ENCODE results near the gene SRGAP1. TPM values are rescaled to one million over a fixed set of nuclear protein-coding genes. Genes with fewer than 3 reads are reported as not detected.

SRGAP1 gene
- total and polyA plus RNA-seq, 9 of the 15 experiments (the other 6 are each of a cell fraction or from before 2014, with no cell fraction given) = 0.01 to 0.13 (median 0.04) TPM; not detected in 3

DNA sequence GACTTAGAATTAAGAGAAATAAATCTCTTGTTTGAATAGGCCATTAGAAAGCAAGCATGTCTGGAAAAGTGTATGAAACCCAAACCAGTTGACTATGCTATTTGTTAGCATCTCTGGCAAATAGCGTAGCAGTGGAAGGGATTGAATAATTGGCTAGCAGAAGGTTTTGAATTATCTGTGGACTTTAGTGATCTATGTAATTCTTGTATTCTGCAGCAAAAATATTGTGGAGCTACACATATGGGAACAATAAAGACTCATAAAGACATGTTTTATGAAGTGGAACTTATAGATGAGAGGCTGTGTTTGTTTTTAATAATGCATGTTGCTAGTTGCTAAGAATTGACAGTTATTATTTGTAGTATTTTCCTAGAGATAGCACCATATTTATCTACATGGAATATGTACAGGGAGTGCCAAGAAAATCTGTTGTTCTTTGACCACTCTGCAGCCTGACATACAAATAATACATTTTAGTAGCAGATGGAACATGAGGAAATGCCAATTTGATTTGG, 4.7 kb downstream of the SRGAP1 start (continued):
- no peak for TF ChIP-seq SOX6 (IDR thresholded peaks at IDR 0.05)
- no peak for TF ChIP-seq CCNT2 (IDR thresholded peaks at IDR 0.05; ENCODE audit: borderline replicate concordance, extremely low read depth, insufficient read length, low read depth, low read length)
- TF ChIP-seq, protein P1, sequence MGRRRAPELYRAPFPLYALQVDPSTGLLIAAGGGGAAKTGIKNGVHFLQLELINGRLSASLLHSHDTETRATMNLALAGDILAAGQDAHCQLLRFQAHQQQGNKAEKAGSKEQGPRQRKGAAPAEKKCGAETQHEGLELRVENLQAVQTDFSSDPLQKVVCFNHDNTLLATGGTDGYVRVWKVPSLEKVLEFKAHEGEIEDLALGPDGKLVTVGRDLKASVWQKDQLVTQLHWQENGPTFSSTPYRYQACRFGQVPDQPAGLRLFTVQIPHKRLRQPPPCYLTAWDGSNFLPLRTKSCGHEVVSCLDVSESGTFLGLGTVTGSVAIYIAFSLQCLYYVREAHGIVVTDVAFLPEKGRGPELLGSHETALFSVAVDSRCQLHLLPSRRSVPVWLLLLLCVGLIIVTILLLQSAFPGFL (CRISPR knock-in tag; IDR thresholded peaks at IDR 0.05) = no peak
- TF ChIP-seq THRA (IDR thresholded peaks at IDR 0.05) = no peak
- TF ChIP-seq EP400 (IDR thresholded peaks at IDR 0.05) = no peak

DNA sequence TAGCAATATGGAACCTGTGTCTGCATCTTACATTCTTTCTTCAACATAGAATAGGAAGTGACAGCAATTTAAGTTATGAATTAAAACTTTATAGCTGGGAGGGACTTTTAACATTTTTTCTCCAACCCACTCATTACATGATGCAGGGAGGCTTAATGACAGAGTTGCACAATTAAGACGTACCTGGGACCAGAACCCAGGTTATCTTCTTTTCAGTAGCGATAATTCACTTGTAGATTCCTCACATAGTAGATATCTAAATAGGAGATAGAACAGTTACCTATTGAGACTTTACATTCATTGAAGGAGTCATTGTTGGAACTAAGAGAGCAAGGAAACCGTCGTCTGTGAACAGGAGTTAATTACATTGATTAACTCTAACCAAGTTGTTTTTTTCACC, 5.1 kb downstream of the SRGAP1 start:
- Histone ChIP-seq H3K36me3 (ENCODE audit: control insufficient read depth, insufficient read depth, low read length) (no peaks in the 10 kb centered on the region), H3K27ac (ENCODE audit: extremely low read depth, low read depth, low read length) (no peak overlapping the region), H3K4me1 (replicated peaks in 1 of 2; ENCODE audit: control insufficient read depth in 2 of 2, insufficient read depth in 2 of 2, low read length in 2 of 2) (peaks cover 4% of the 10 kb centered on the region in 2 experiments; a peak in 3 of 5 replicates), H3K79me2 (ENCODE audit: control insufficient read depth, insufficient read depth, low read length) (no peaks in the 10 kb centered on the region), H3K4me2 (ENCODE audit: insufficient read depth, low read length) (no peak overlapping the region), H4K20me1 (replicated peaks; ENCODE audit: control insufficient read depth, insufficient read depth, low read length) (no peaks in the 10 kb centered on the region), H2AFZ (ENCODE audit: low read depth, low read length) (no peak overlapping the region), H3K9ac (ENCODE audit: insufficient read depth in 1 of 2, low read depth in 2 of 2, low read length in 2 of 2) (no peak overlapping the region), H3K4me3 (no peak overlapping the region), H3K27me3 (ENCODE audit: control insufficient read depth in 2 of 2, insufficient read depth in 2 of 2, low read length in 2 of 2) (peaks cover 17 to 21% of the 10 kb centered on the region in 2 experiments; a peak in 4 of 5 replicates), H3K9me1 (ENCODE audit: control insufficient read depth, insufficient read depth, low read length) (no peaks in the 10 kb centered on the region), H3K9me3 (replicated peaks; ENCODE audit: control insufficient read depth, insufficient read depth, low read depth, low read length) (no peaks in the 10 kb centered on the region)
- ChIA-PET CTCF (ENCODE audit: low intra/inter-chr PET ratio) (no interaction called here), POLR2A (no interaction called here)
- ATAC-seq = no peak
- BruUV-seq (replicated peaks) = no TSS peak
- FAIRE-seq = no peak
- WGBS (ENCODE audit: insufficient coverage, low coverage, missing lambda C conversion rate) = 1% methylated on average over 4 of the region's 4 CpGs
- intact Hi-C loops (cut with micrococcal nuclease) = loop anchor here (10.0 kb wide), 1 partner anchor 105 kb away; no protein-coding TSS in a partner anchor
- DNase-seq (ENCODE audit: extremely low read depth in 1 of 4, low spot score in 3 of 4) = no peak
- in situ Hi-C loops (cut with MboI) = loop anchor here (25.0 kb wide), 1 partner anchor 538 kb away; the partner anchor contains the start of gene C12orf56
- TF ChIP-seq NFYB (IDR thresholded peaks at IDR 0.05; ENCODE audit: extremely low read depth, insufficient read length) = no peak
- no peak for TF ChIP-seq EP300 (IDR thresholded peaks at IDR 0.05; ENCODE audit: low read length)
- TF ChIP-seq ZC3H8 (IDR thresholded peaks at IDR 0.05) = no peak
- TF ChIP-seq, protein P1 (CRISPR knock-in tag; IDR thresholded peaks at IDR 0.05) = no peak
- no peak for TF ChIP-seq ELK1 (CRISPR knock-in tag; IDR thresholded peaks at IDR 0.05)
- no peak for TF ChIP-seq ELF1 (tag; IDR thresholded peaks at IDR 0.05)
- no peak for TF ChIP-seq SMAD2 (IDR thresholded peaks at IDR 0.05; ENCODE audit: low read depth, low read length)
- TF ChIP-seq TOE1 (IDR thresholded peaks at IDR 0.05; ENCODE audit: borderline replicate concordance) = no peak
- TF ChIP-seq TOE1 (CRISPR knock-in tag; IDR thresholded peaks at IDR 0.05; ENCODE audit: borderline replicate concordance, low read depth) = no peak
- no peak for TF ChIP-seq RFX7 (CRISPR knock-in tag; IDR thresholded peaks at IDR 0.05)
- TF ChIP-seq ZNF354B (CRISPR knock-in tag; IDR thresholded peaks at IDR 0.05) = no peak
- no peak for TF ChIP-seq LCOR (CRISPR knock-in tag; IDR thresholded peaks at IDR 0.05)

All from K562 (cell line).